ENCODE data around the gene HPS3.
"Not testable (repeated sequence)": the region's sequence is repeated elsewhere in the genome, so short reads cannot be mapped to it uniquely, and the experiment has no call there.

Gene HPS3

GRCh38 chr3:149129326-149130205, at the start of gene HPS3:
TSS of gene HPS3 (plus strand) at chr3:149129638. CDS start at chr3:149129724, 86 bp downstream.
- DNase-seq: peak; percentile 88

- DNase-seq: no peak
Measured at GRCh38 chr3:149080011-149080698, 49.3 kb upstream of the HPS3 start.

GRCh38 chr3:149080699-149081091, 48.7 kb upstream of the HPS3 start:
- no peak for DNase-seq

GRCh38 chr3:149081772-149082171, 47.7 kb upstream of the HPS3 start:
- no peak for DNase-seq

- peak; percentile 59 for DNase-seq
Measured at GRCh38 chr3:149085828-149086231, 43.6 kb upstream of the HPS3 start.

- DNase-seq: peak; percentile 97
Measured at GRCh38 chr3:149086232-149086988, 43.0 kb upstream of the HPS3 start, which contains the start of gene HLTF. TSS of gene HLTF (minus strand) at chr3:149086533. CDS start at chr3:149086336, 197 bp downstream.

GRCh38 chr3:149087208-149087607, 42.2 kb upstream of the HPS3 start:
- no peak for DNase-seq

- no peak for DNase-seq
Measured at GRCh38 chr3:149089395-149089794, 40.0 kb upstream of the HPS3 start.

- no peak for DNase-seq
Measured at GRCh38 chr3:149090461-149090860, 39.0 kb upstream of the HPS3 start.

GRCh38 chr3:149090907-149091306, 38.5 kb upstream of the HPS3 start:
- DNase-seq: no peak

GRCh38 chr3:149091983-149092382, 37.5 kb upstream of the HPS3 start:
- DNase-seq: no peak

GRCh38 chr3:149095487-149095886, 34.0 kb upstream of the HPS3 start:
- DNase-seq: no peak

- not testable (repeated sequence) for DNase-seq
Measured at GRCh38 chr3:149097987-149098386, 31.5 kb upstream of the HPS3 start.

- no peak for DNase-seq
Measured at GRCh38 chr3:149101154-149101553, 28.3 kb upstream of the HPS3 start.

- no peak for DNase-seq
Measured at GRCh38 chr3:149101641-149102040, 27.8 kb upstream of the HPS3 start.

- DNase-seq: no peak
Measured at GRCh38 chr3:149104484-149104883, 25.0 kb upstream of the HPS3 start.

GRCh38 chr3:149114458-149114857, 15.0 kb upstream of the HPS3 start:
- DNase-seq: no peak

GRCh38 chr3:149115114-149115513, 14.3 kb upstream of the HPS3 start:
- no peak for DNase-seq

GRCh38 chr3:149118724-149119123, 10.7 kb upstream of the HPS3 start:
- DNase-seq: no peak

- no peak for DNase-seq
Measured at GRCh38 chr3:149119466-149119865, 10.0 kb upstream of the HPS3 start.

- DNase-seq: peak; percentile 59
Measured at GRCh38 chr3:149120051-149120972, 9.1 kb upstream of the HPS3 start.

Data from NCI-H1092 treated with DMSO at 0.1 percent for 48 hours (cell line).